Loucy (cell line): ENCODE results near the gene CFAP97D2.

ENCODE experiments used
- EZH2phosphoT487 ChIP-seq: fragments of 200-600 bp; IDR thresholded peaks from 2 replicates; pipeline ENCODE4 v1.6.1; 2018; ENCODE audit warnings: antibody characterized with exemption, mild to moderate bottlenecking, moderate library complexity, borderline replicate concordance
- TF ChIP-seq, protein P1 (sequence below): fragments of 200-600 bp; sonication (generic); conservative IDR thresholded peaks from 2 replicates; pipeline ENCODE4 v1.5.1; 2014; ENCODE audit warnings: mild to moderate bottlenecking, antibody characterized with exemption, low read length

DNA sequence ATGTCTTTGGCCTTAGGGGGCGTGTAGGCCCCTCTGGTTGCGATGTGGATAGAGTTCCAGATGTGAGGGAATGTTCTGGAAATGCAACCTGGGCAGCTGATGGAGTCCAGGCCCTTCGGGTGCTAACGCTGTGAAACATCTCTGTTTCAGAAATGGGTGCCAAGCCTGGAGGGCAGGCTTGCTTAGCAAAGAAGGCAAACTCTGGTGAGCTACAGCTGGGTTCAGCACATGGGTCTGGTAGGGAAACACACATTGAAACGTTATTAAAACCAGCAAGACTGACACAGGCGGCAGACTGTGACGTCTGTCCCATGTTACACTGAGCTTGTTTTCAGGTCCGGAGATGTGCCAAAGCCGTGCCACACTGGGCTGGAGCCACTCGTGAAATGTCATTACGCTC lies 47.0 kb downstream of the CFAP97D2 start:
- TF ChIP-seq, protein P1, sequence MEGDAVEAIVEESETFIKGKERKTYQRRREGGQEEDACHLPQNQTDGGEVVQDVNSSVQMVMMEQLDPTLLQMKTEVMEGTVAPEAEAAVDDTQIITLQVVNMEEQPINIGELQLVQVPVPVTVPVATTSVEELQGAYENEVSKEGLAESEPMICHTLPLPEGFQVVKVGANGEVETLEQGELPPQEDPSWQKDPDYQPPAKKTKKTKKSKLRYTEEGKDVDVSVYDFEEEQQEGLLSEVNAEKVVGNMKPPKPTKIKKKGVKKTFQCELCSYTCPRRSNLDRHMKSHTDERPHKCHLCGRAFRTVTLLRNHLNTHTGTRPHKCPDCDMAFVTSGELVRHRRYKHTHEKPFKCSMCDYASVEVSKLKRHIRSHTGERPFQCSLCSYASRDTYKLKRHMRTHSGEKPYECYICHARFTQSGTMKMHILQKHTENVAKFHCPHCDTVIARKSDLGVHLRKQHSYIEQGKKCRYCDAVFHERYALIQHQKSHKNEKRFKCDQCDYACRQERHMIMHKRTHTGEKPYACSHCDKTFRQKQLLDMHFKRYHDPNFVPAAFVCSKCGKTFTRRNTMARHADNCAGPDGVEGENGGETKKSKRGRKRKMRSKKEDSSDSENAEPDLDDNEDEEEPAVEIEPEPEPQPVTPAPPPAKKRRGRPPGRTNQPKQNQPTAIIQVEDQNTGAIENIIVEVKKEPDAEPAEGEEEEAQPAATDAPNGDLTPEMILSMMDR = no peak
- no peak for TF ChIP-seq EZH2phosphoT487
